ENCODE results near the gene GIT1. TPM values are rescaled to one million over a fixed set of nuclear protein-coding genes. Genes with fewer than 3 reads are reported as not detected.

The GIT1 gene
- total and polyA plus RNA-seq, 2 of the 13 experiments (the other 11 are each of a cell fraction or from before 2014, with no cell fraction given), result 14.2 to 30.8 TPM

DNA sequence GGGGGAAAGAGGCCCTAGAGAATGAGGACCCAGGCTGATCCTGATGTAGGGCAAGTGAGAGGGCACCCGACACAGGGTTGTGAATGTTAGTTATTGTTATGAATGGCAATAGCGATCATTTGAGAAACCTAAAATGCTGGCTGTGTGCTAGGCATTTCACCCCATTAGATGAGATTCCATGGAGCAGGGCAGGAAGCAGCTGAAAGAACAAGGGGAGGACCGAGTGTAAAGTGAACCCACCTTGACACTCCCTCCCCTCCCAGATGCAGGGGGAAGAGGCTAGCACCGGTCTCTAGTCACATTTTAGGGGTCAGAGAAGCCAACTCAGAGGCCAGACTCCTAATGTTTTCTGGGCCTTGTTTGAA lies 33.8 kb upstream of the GIT1 start:
- Histone ChIP-seq H3K27ac (ENCODE audit: extremely low read length, insufficient read depth, low read length) (no peak overlapping the region), H3K4me3 (replicated peaks in 1 of 3; ENCODE audit: insufficient read depth in 1 of 3, low read depth in 2 of 3, low read length in 3 of 3) (peak overlapping the region; percentile 70 to 77 (median 75)), H3K4me1 (ENCODE audit: insufficient read depth, low read length) (peaks cover 38% of the 10 kb centered on the region), H4K20me1 (ENCODE audit: insufficient read depth, low read length) (no peaks in the 10 kb centered on the region), H2AFZ (ENCODE audit: low read length) (no peak overlapping the region), H3K9me3 (ENCODE audit: low read length) (no peaks in the 10 kb centered on the region), H3K9ac (ENCODE audit: insufficient read depth, low read depth, low read length) (peak overlapping the region; percentile 40; the same call in 1 of the 2 replicates), H3K36me3 (replicated peaks in 1 of 2; ENCODE audit: control insufficient read depth in 1 of 2, insufficient read depth in 2 of 2, low read length in 2 of 2) (no peaks in the 10 kb centered on the region), H3K79me2 (ENCODE audit: insufficient read depth, low read length) (no peaks in the 10 kb centered on the region), H3K27me3 (ENCODE audit: control insufficient read depth in 1 of 2, insufficient read depth in 2 of 2, low read length in 2 of 2) (peaks cover 4 to 37% of the 10 kb centered on the region in 2 experiments; a peak in 4 of 5 replicates), H3K4me2 (ENCODE audit: low read depth, low read length) (peak overlapping the region; percentile 99)
- WGBS (ENCODE audit: low lambda C conversion rate), result 22% methylated on average over 4 of the region's 4 CpGs
- peak; percentile 11 for ATAC-seq
- ChIA-PET POLR2A (no interaction called here), CTCF (ENCODE audit: low intra/inter-chr PET ratio, low total read pairs) (no interaction called here)
- DNase-seq (ENCODE audit: low spot score), result no peak
- BruUV-seq (replicated peaks), result no TSS peak
- intact Hi-C loops (cut with micrococcal nuclease; ENCODE audit: unreplicated experiment) (loop anchor here (5.0 kb wide), 1 partner anchor 139 kb away; no protein-coding TSS in a partner anchor), in situ Hi-C loops (cut with HindIII; ENCODE audit: extremely low pct_ligation_motif_present, low pct_unique_long_range_greater_than_20kb) (loop anchor here (10.0 kb wide), 1 partner anchor 152 kb away; no protein-coding TSS in a partner anchor)
- TF ChIP-seq THAP8 (CRISPR knock-in tag; IDR thresholded peaks at IDR 0.05; ENCODE audit: borderline replicate concordance) (no peak), ZFX (CRISPR knock-in tag; IDR thresholded peaks at IDR 0.05; ENCODE audit: low read depth) (0 out of 2 replicates have a peak, but pooled peaks have one; percentile 21)
- FAIRE-seq, result no peak

- Histone ChIP-seq H3K36me3 (replicated peaks in 1 of 2; ENCODE audit: control insufficient read depth in 1 of 2, insufficient read depth in 2 of 2, low read length in 2 of 2) (no peaks in the 10 kb centered on the region), H3K9ac (ENCODE audit: insufficient read depth, low read depth, low read length) (peak within 1 kb of the TSS; percentile 40), H2AFZ (ENCODE audit: low read length) (no peak within 1 kb of the TSS), H3K9me3 (ENCODE audit: low read length) (no peaks in the 10 kb centered on the region), H3K27ac (ENCODE audit: extremely low read length, insufficient read depth, low read length) (no peak within 1 kb of the TSS), H3K4me1 (ENCODE audit: insufficient read depth, low read length) (peaks cover 45% of the 10 kb centered on the region), H4K20me1 (ENCODE audit: insufficient read depth, low read length) (no peaks in the 10 kb centered on the region), H3K4me3 (replicated peaks in 1 of 3; ENCODE audit: insufficient read depth in 1 of 3, low read depth in 2 of 3, low read length in 3 of 3) (peak within 1 kb of the TSS; percentile 70 to 77 (median 75)), H3K27me3 (ENCODE audit: control insufficient read depth in 1 of 2, insufficient read depth in 2 of 2, low read length in 2 of 2) (peaks cover 4 to 41% of the 10 kb centered on the region in 2 experiments; a peak in 4 of 5 replicates), H3K79me2 (ENCODE audit: insufficient read depth, low read length) (no peaks in the 10 kb centered on the region), H3K4me2 (ENCODE audit: low read depth, low read length) (peak within 1 kb of the TSS; percentile 99)
- ChIA-PET POLR2A (no interaction called here), CTCF (ENCODE audit: low intra/inter-chr PET ratio, low total read pairs) (no interaction called here)
- WGBS (ENCODE audit: low lambda C conversion rate), result 10% methylated on average over 8 of the region's 77 CpGs
- intact Hi-C loops (cut with micrococcal nuclease; ENCODE audit: unreplicated experiment), result loop anchor here (5.0 kb wide), 1 partner anchor 140 kb away; no protein-coding TSS in a partner anchor
- ATAC-seq (peak; percentile 58), FAIRE-seq (no peak), DNase-seq (ENCODE audit: low spot score) (no peak)
- in situ Hi-C loops (cut with HindIII; ENCODE audit: extremely low pct_ligation_motif_present, low pct_unique_long_range_greater_than_20kb), result loop anchor here (10.0 kb wide), 1 partner anchor 152 kb away; no protein-coding TSS in a partner anchor
- BruUV-seq (replicated peaks), result no TSS peak
- TF ChIP-seq SNAI1 (CRISPR knock-in tag; IDR thresholded peaks at IDR 0.05; ENCODE audit: borderline replicate concordance), result no peak
- TF ChIP-seq ZMYM2 (CRISPR knock-in tag; IDR thresholded peaks at IDR 0.05), result 0 out of 2 replicates have a peak, but pooled peaks have one; percentile 47
- TF ChIP-seq MED8 (CRISPR knock-in tag; IDR thresholded peaks at IDR 0.05; ENCODE audit: insufficient replicate concordance), result no peak
- TF ChIP-seq HNF1A (IDR thresholded peaks at IDR 0.05; ENCODE audit: low read depth), result no peak
- TF ChIP-seq HNF1A (CRISPR knock-in tag; IDR thresholded peaks at IDR 0.05; ENCODE audit: borderline replicate concordance), result 0 out of 2 replicates have a peak, but pooled peaks have one; percentile 43
- TF ChIP-seq SP5 (CRISPR knock-in tag; IDR thresholded peaks at IDR 0.05; ENCODE audit: borderline replicate concordance, low read depth), result no peak
- no peak for TF ChIP-seq PCBP2 (optimal IDR thresholded peaks at IDR 0.05; ENCODE audit: low read depth, low read length, poor library complexity, severe bottlenecking)
Measured at GRCh38 chr17:29622337-29623282, 33.2 kb upstream of the GIT1 start, which contains the start of gene CORO6. TSS of gene CORO6 (minus strand) at chr17:29622912. CDS start at chr17:29621421, 1,491 bp downstream.
